Measurements from ENCODE around the gene SGIP1. TPM values are rescaled to one million over a fixed set of nuclear protein-coding genes. Genes with fewer than 3 reads are reported as not detected.

SGIP1 gene
- total RNA-seq, 2 donors from 2014 or later: 1.2 to 3.1 TPM

GRCh38 chr1:66563094-66563800 is 29.3 kb downstream of the SGIP1 start:
- no peaks in the 10 kb centered on the region for H3K36me3 ChIP-seq
- H3K27me3 ChIP-seq: no peaks in the 10 kb centered on the region
- no peak overlapping the region for H3K9ac ChIP-seq (ENCODE audit: low read depth in 2 of 2, low read length in 2 of 2)
- H3K9me3 ChIP-seq: no peaks in the 10 kb centered on the region
- intact Hi-C loops (cut with DNase I): no loop called here
- no peaks in the 10 kb centered on the region for H3K4me1 ChIP-seq
- no peak for TF ChIP-seq CTCF (IDR thresholded peaks at IDR 0.05)
- H3K27ac ChIP-seq: peak overlapping the region; percentile 57
- H3K4me3 ChIP-seq: no peak overlapping the region
- no peak for DNase-seq

DNA sequence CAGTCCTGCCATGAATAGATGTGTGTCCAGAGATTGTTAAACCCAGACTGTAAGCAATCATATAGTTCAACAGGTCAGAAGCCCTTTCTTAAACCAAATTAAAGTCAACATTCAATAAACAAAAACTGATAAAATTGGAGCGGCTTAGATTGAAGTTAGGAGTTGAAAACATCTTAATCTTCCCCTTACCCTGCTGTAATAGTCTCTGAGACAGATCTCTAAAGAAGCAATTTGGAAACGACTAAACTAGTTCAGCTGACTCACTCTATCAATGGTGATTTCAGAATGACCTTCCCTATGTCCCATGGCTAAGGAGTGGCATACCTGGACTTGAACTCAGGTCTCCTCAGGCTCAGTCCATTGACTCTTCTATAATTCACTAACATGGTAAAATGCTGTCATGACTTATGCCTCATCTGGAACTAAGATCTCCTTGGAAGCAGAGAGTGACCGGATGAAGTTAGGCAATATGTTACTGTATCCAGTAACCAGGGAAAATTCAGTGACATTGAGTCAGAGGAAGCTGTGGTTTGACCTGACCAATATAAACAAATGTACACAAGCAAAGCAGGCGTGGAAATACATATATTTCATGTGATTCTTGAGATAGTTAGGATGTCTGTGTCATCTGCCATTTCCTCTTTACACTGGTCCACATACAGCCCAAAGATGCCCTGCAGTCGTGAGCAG is 30.1 kb downstream of the SGIP1 start:
- no peaks in the 10 kb centered on the region for H3K9me3 ChIP-seq
- TF ChIP-seq CTCF (IDR thresholded peaks at IDR 0.05): no peak
- no peaks in the 10 kb centered on the region for H3K27me3 ChIP-seq
- H3K36me3 ChIP-seq: no peaks in the 10 kb centered on the region
- no peak overlapping the region for H3K9ac ChIP-seq (ENCODE audit: low read depth in 2 of 2, low read length in 2 of 2)
- intact Hi-C loops (cut with DNase I): no loop called here
- H3K27ac ChIP-seq: peak overlapping the region; percentile 57
- no peak for DNase-seq
- no peak overlapping the region for H3K4me3 ChIP-seq
- no peaks in the 10 kb centered on the region for H3K4me1 ChIP-seq

GRCh38 chr1:66570196-66570595 is 36.2 kb downstream of the SGIP1 start:
- no peak for TF ChIP-seq CTCF (IDR thresholded peaks at IDR 0.05)
- no peaks in the 10 kb centered on the region for H3K9me3 ChIP-seq
- H3K27ac ChIP-seq: no peak overlapping the region
- H3K9ac ChIP-seq (ENCODE audit: low read depth in 2 of 2, low read length in 2 of 2): no peak overlapping the region
- DNase-seq: no peak
- intact Hi-C loops (cut with DNase I): no loop called here
- no peaks in the 10 kb centered on the region for H3K36me3 ChIP-seq
- H3K4me1 ChIP-seq: no peaks in the 10 kb centered on the region
- no peak overlapping the region for H3K4me3 ChIP-seq
- no peaks in the 10 kb centered on the region for H3K27me3 ChIP-seq

- no peak overlapping the region for H3K9ac ChIP-seq (ENCODE audit: low read depth in 2 of 2, low read length in 2 of 2)
- no peak for DNase-seq
- no peaks in the 10 kb centered on the region for H3K9me3 ChIP-seq
- no peaks in the 10 kb centered on the region for H3K36me3 ChIP-seq
- H3K4me1 ChIP-seq: no peaks in the 10 kb centered on the region
- intact Hi-C loops (cut with DNase I): no loop called here
- no peak overlapping the region for H3K4me3 ChIP-seq
- no peak for TF ChIP-seq CTCF (IDR thresholded peaks at IDR 0.05)
- H3K27ac ChIP-seq: no peak overlapping the region
- no peaks in the 10 kb centered on the region for H3K27me3 ChIP-seq
Observed at GRCh38 chr1:66571789-66572188, 37.8 kb downstream of the SGIP1 start.

- H3K27me3 ChIP-seq: no peaks in the 10 kb centered on the region
- intact Hi-C loops (cut with DNase I): no loop called here
- no peak for DNase-seq
- no peaks in the 10 kb centered on the region for H3K4me1 ChIP-seq
- no peak for TF ChIP-seq CTCF (IDR thresholded peaks at IDR 0.05)
- no peak overlapping the region for H3K4me3 ChIP-seq
- no peaks in the 10 kb centered on the region for H3K9me3 ChIP-seq
- H3K27ac ChIP-seq: no peak overlapping the region
- H3K36me3 ChIP-seq: no peaks in the 10 kb centered on the region
- H3K9ac ChIP-seq (ENCODE audit: low read depth in 2 of 2, low read length in 2 of 2): no peak overlapping the region
Observed at GRCh38 chr1:66575739-66576138, 41.8 kb downstream of the SGIP1 start.

Measured in colonic mucosa (tissue), 4 donors.